ENCODE data around the gene SFXN2. TPM values are rescaled to one million over a fixed set of nuclear protein-coding genes. Genes with fewer than 3 reads are reported as not detected.

Gene SFXN2
- total RNA-seq, 4 donors from 2014 or later = 2.6 to 8.1 (median 4.4) TPM

GRCh38 chr10:102740229-102740628 lies 25.8 kb downstream of the SFXN2 start:
- no peak for TF ChIP-seq CTCF (IDR thresholded peaks at IDR 0.05; ENCODE audit: low read depth)

GRCh38 chr10:102741726-102742237 lies 27.3 kb downstream of the SFXN2 start:
- TF ChIP-seq CTCF (IDR thresholded peaks at IDR 0.05; ENCODE audit: low read depth) = no peak

- no peak for TF ChIP-seq CTCF (IDR thresholded peaks at IDR 0.05; ENCODE audit: low read depth)
These were observed 28.7 kb downstream of the SFXN2 start for GRCh38 chr10:102743078-102743587.

GRCh38 chr10:102743588-102744373 lies 29.3 kb downstream of the SFXN2 start, which contains the start of gene WBP1L:
TSS of gene WBP1L (plus strand) at chr10:102743948. CDS start at chr10:102744054, 106 bp downstream.
- TF ChIP-seq CTCF (IDR thresholded peaks at IDR 0.05; ENCODE audit: low read depth) = no peak

GRCh38 chr10:102744374-102745051 lies 30.1 kb downstream of the SFXN2 start:
- TF ChIP-seq CTCF (IDR thresholded peaks at IDR 0.05; ENCODE audit: low read depth) = no peak

- no peak for TF ChIP-seq CTCF (IDR thresholded peaks at IDR 0.05; ENCODE audit: low read depth)
These were observed 30.7 kb downstream of the SFXN2 start for GRCh38 chr10:102745157-102745556.

Data from subcutaneous adipose tissue (tissue), 4 donors.